Tibial artery (tissue), 4 donors: ENCODE data around the gene BOD1L1.
A peak's percentile ranks its signal among the peaks of the same experiment; 100 is the strongest.

ENCODE experiments used
- DNase-seq, 2 donors: peaks; one replicate each; pipeline ENCODE4 v3.0.0-alpha.2; 2019
- H3K27ac ChIP-seq, 2 donors: fragments of 200-600 bp; sonication (generic) in 1 of 2; 1 replicate in 1 of 2; 2 replicates in 1 of 2; pipeline ENCODE4 v1.5.1; 2018 to 2019; ENCODE audit warnings: mild to moderate bottlenecking in 1 of 2
- H3K27me3 ChIP-seq, 2 donors: fragments of 200-600 bp; sonication (generic) in 1 of 2; one replicate each; pipeline versions ENCODE4 v1.5.1 to v1.6.0; 2016 to 2019
- H3K36me3 ChIP-seq, 3 donors: fragments of 200-600 bp; sonication (generic) in 2 of 3; one replicate each; pipeline ENCODE4 v1.5.1; 2016 to 2019; ENCODE audit warnings: mild to moderate bottlenecking in 2 of 3
- H3K4me1 ChIP-seq, 4 donors: fragments of 200-600 bp; sonication (generic) in 2 of 4; 1 replicate in 3 of 4; 2 replicates in 1 of 4; pipeline ENCODE4 v1.5.1; 2016 to 2019
- H3K4me3 ChIP-seq, 2 donors: fragments of 200-600 bp; sonication (generic) in 1 of 2; 1 replicate in 1 of 2; 2 replicates in 1 of 2; pipeline ENCODE4 v1.5.1; 2018 to 2019; ENCODE audit warnings: mild to moderate bottlenecking in 2 of 2
- H3K9me3 ChIP-seq, 3 donors: fragments of 200-600 bp; sonication (generic) in 1 of 3; one replicate each; pipeline ENCODE4 v1.5.1; 2016 to 2019
- CTCF ChIP-seq, 2 experiments: fragments of 200-600 bp in 1 of 2; fragments of 450-650 bp in 1 of 2; IDR thresholded peaks; one replicate each; pipeline ENCODE4 v1.5.1; 2017 to 2019; ENCODE audit warnings: antibody characterized with exemption in 2 of 2, mild to moderate bottlenecking in 1 of 2, moderate library complexity in 1 of 2
- intact Hi-C: fragments of 100-400 bp; cut with DNase I; formaldehyde crosslinking; loops from one replicate; pipeline ENCODE4 v1.15.0; 2023; ENCODE audit warnings: low total_unique reads

BOD1L1 gene

GRCh38 chr4:13627606-13628311, at the start of gene BOD1L1:
Gene BOD1L1 (minus strand): TSS chr4:13627725. CDS start chr4:13627587, 138 bp downstream.
- Histone ChIP-seq H3K4me1 (peaks cover 0 to 33% (median 17%) of the 10 kb centered on the region in 4 donors), H3K27ac (peak within 1 kb of the TSS; percentile 91 to 95), H3K4me3 (peak within 1 kb of the TSS; percentile 80 to 93), H3K27me3 (no peaks in the 10 kb centered on the region), H3K9me3 (no peaks in the 10 kb centered on the region), H3K36me3 (no peaks in the 10 kb centered on the region)
- peak; percentile 35 to 40 for TF ChIP-seq CTCF (IDR thresholded peaks at IDR 0.05)
- intact Hi-C loops: loop anchor here (10.0 kb wide), 1 partner anchor 143 kb away; the partner anchor contains the start of gene RAB28
- DNase-seq: peak; percentile 85 to 93

GRCh38 chr4:13674971-13675370, 47.4 kb upstream of the BOD1L1 start:
- Histone ChIP-seq H3K27ac (no peak overlapping the region), H3K4me3 (no peak overlapping the region), H3K36me3 (no peaks in the 10 kb centered on the region), H3K27me3 (no peaks in the 10 kb centered on the region), H3K9me3 (peaks cover 0 to 25% (median 0%) of the 10 kb centered on the region in 3 donors), H3K4me1 (no peaks in the 10 kb centered on the region)
- no peak for DNase-seq
- TF ChIP-seq CTCF (IDR thresholded peaks at IDR 0.05): no peak
- intact Hi-C loops: no loop called here

- intact Hi-C loops: no loop called here
- no peaks in the 10 kb centered on the region for H3K36me3 ChIP-seq
- no peak for DNase-seq
- no peaks in the 10 kb centered on the region for H3K4me1 ChIP-seq
- H3K27ac ChIP-seq: no peak overlapping the region
- peaks cover 0 to 25% (median 0%) of the 10 kb centered on the region in 3 donors for H3K9me3 ChIP-seq
- H3K27me3 ChIP-seq: no peaks in the 10 kb centered on the region
- no peak overlapping the region for H3K4me3 ChIP-seq
- TF ChIP-seq CTCF (IDR thresholded peaks at IDR 0.05): no peak
Measured at GRCh38 chr4:13673167-13673566, 45.6 kb upstream of the BOD1L1 start.

- no peak for TF ChIP-seq CTCF (IDR thresholded peaks at IDR 0.05)
- DNase-seq: no peak
- intact Hi-C loops: no loop called here
- Histone ChIP-seq H3K27ac (no peak overlapping the region), H3K9me3 (peaks cover 0 to 25% (median 0%) of the 10 kb centered on the region in 3 donors), H3K4me1 (no peaks in the 10 kb centered on the region), H3K4me3 (no peak overlapping the region), H3K36me3 (no peaks in the 10 kb centered on the region), H3K27me3 (no peaks in the 10 kb centered on the region)
Measured at GRCh38 chr4:13670456-13671160, 43.1 kb upstream of the BOD1L1 start.

- H3K36me3 ChIP-seq: no peaks in the 10 kb centered on the region
- no peak overlapping the region for H3K27ac ChIP-seq
- H3K4me3 ChIP-seq: no peak overlapping the region
- no peaks in the 10 kb centered on the region for H3K4me1 ChIP-seq
- no peak for DNase-seq
- intact Hi-C loops: no loop called here
- TF ChIP-seq CTCF (IDR thresholded peaks at IDR 0.05): no peak
- H3K9me3 ChIP-seq: peaks cover 0 to 9% (median 0%) of the 10 kb centered on the region in 3 donors
- no peaks in the 10 kb centered on the region for H3K27me3 ChIP-seq
Measured at GRCh38 chr4:13665701-13666660, 38.5 kb upstream of the BOD1L1 start.
